GM23338 (cell line): ENCODE data around the gene ACTG1. TPM values are rescaled to one million over a fixed set of nuclear protein-coding genes. Genes with fewer than 3 reads are reported as not detected.

Source experiments
- ATAC-seq: fragments of 200-7000 bp; cut with Tn5 transposase; 3 replicates; pipeline ENCODE4 v1.9.1; 2020
- DNase-seq: peaks from one replicate; pipeline ENCODE4 v3.0.0-alpha.2; 2015; ENCODE audit warnings: low spot score
- H2AFZ ChIP-seq: fragments of 200-600 bp; sonication (generic); 2 replicates; pipeline ENCODE4 v1.8.0; 2016; ENCODE audit warnings: antibody characterized with exemption, mild to moderate bottlenecking, moderate library complexity
- H3F3A ChIP-seq: fragments of 200-600 bp; sonication (generic); replicated peaks from 2 replicates; pipeline ENCODE4 v1.8.0; 2017; ENCODE audit warnings: antibody characterized with exemption, mixed run types, low read depth
- H3K27ac ChIP-seq: fragments of 200-600 bp; sonication (generic); 2 replicates; pipeline ENCODE4 v1.6.1; 2016; ENCODE audit warnings: low read depth
- H3K27me3 ChIP-seq: fragments of 200-600 bp; sonication (generic); 2 replicates; pipeline ENCODE4 v1.8.0; 2016; ENCODE audit warnings: mild to moderate bottlenecking, mixed run types, moderate library complexity; ENCODE audit not compliant: insufficient read depth
- H3K36me3 ChIP-seq: fragments of 200-600 bp; sonication (generic); 2 replicates; pipeline ENCODE4 v1.8.0; 2016; ENCODE audit warnings: mild to moderate bottlenecking; ENCODE audit not compliant: insufficient read depth
- H3K4me1 ChIP-seq: fragments of 200-600 bp; sonication (generic); 2 replicates; pipeline ENCODE4 v1.8.0; 2016; ENCODE audit warnings: mild to moderate bottlenecking, moderate library complexity; ENCODE audit not compliant: insufficient read depth
- H3K4me2 ChIP-seq: fragments of 200-600 bp; sonication (generic); 2 replicates; pipeline ENCODE4 v1.7.1; 2017; ENCODE audit warnings: mixed run types
- H3K4me3 ChIP-seq: fragments of 200-600 bp; sonication (generic); 2 replicates; pipeline ENCODE4 v1.6.1; 2016; ENCODE audit warnings: mixed run types
- H3K79me2 ChIP-seq: fragments of 200-600 bp; sonication (generic); replicated peaks from 2 replicates; pipeline ENCODE4 v1.8.0; 2017; ENCODE audit warnings: mild to moderate bottlenecking; ENCODE audit not compliant: insufficient read depth
- H3K9me2 ChIP-seq: fragments of 200-600 bp; sonication (generic); 2 replicates; pipeline ENCODE4 v1.8.0; 2017; ENCODE audit not compliant: insufficient read depth
- H4K20me1 ChIP-seq: fragments of 200-600 bp; sonication (generic); replicated peaks from 2 replicates; pipeline ENCODE4 v1.8.0; 2017; ENCODE audit warnings: mild to moderate bottlenecking; ENCODE audit not compliant: insufficient read depth
- H3K27ac Mint-ChIP-seq: 2 replicates; pipeline ENCODE4 v1.8.0; 2020; ENCODE audit warnings: inconsistent platforms, mild to moderate bottlenecking, moderate library complexity, mixed read lengths
- H3K27me3 Mint-ChIP-seq: 3 replicates; pipeline ENCODE4 v1.8.0; 2022; ENCODE audit warnings: low read depth, mild to moderate bottlenecking, moderate library complexity, mixed read lengths, inconsistent platforms; ENCODE audit not compliant: insufficient read depth, poor library complexity
- H3K36me3 Mint-ChIP-seq: 3 replicates; pipeline ENCODE4 v1.8.0; 2021; ENCODE audit warnings: low read depth, mild to moderate bottlenecking, inconsistent platforms, moderate library complexity, mixed read lengths
- H3K4me1 Mint-ChIP-seq: 3 replicates; pipeline ENCODE4 v1.8.0; 2020; ENCODE audit warnings: mild to moderate bottlenecking, inconsistent platforms, mixed read lengths
- H3K4me3 Mint-ChIP-seq: 3 replicates; pipeline ENCODE4 v1.8.0; 2021; ENCODE audit warnings: moderate library complexity, mild to moderate bottlenecking, inconsistent platforms, mixed read lengths
- H3K9me3 Mint-ChIP-seq: 3 replicates; pipeline ENCODE4 v1.8.0; 2020; ENCODE audit warnings: moderate library complexity, mild to moderate bottlenecking, inconsistent platforms, mixed read lengths
- CREB1 ChIP-seq: fragments of 250-450 bp; sonication (Bioruptor Pico); IDR thresholded peaks from 2 replicates; pipeline ENCODE4 v1.5.0; 2020; ENCODE audit warnings: low read depth, mild to moderate bottlenecking, moderate library complexity
- CTCF ChIP-seq, 2 experiments: fragments of 200-600 bp in 1 of 2; sonication (generic) in 1 of 2; conservative IDR thresholded peaks; 2 replicates each; pipeline versions ENCODE4 v1.5.1 to v1.6.1; 2016 to 2017; ENCODE audit warnings: antibody characterized with exemption in 2 of 2, low read depth in 2 of 2, mild to moderate bottlenecking in 2 of 2, moderate library complexity in 1 of 2
- ETS1 ChIP-seq: IDR thresholded peaks from 2 replicates; pipeline ENCODE4 v1.6.1; 2016; ENCODE audit warnings: antibody characterized with exemption
- EZH2 ChIP-seq: fragments of 200-600 bp; sonication (generic); IDR thresholded peaks from one replicate; pipeline ENCODE4 v1.8.0; 2017; ENCODE audit warnings: antibody characterized with exemption, mild to moderate bottlenecking, low read depth; ENCODE audit not compliant: unreplicated experiment
- EZH2phosphoT487 ChIP-seq: fragments of 200-600 bp; sonication (generic); IDR thresholded peaks from one replicate; pipeline ENCODE4 v1.8.1; 2018; ENCODE audit warnings: antibody characterized with exemption; ENCODE audit not compliant: unreplicated experiment
- NANOG ChIP-seq: IDR thresholded peaks from 2 replicates; pipeline ENCODE4 v1.6.1; 2016; ENCODE audit warnings: antibody characterized with exemption, borderline replicate concordance
- POLR2AphosphoS5 ChIP-seq: IDR thresholded peaks from 2 replicates; pipeline ENCODE4 v1.6.1; 2016; ENCODE audit warnings: antibody characterized with exemption, low read depth
- REST ChIP-seq: IDR thresholded peaks from one replicate; pipeline ENCODE4 v1.6.1; 2018; ENCODE audit warnings: antibody characterized with exemption; ENCODE audit not compliant: unreplicated experiment
- STAT1 ChIP-seq: IDR thresholded peaks from one replicate; pipeline ENCODE4 v1.6.1; 2016; ENCODE audit warnings: antibody characterized with exemption; ENCODE audit not compliant: unreplicated experiment
- ZNF331 ChIP-seq: fragments of 250-450 bp; sonication (Bioruptor Pico); IDR thresholded peaks from 2 replicates; pipeline ENCODE4 v1.5.0; 2020; ENCODE audit warnings: low read depth, mild to moderate bottlenecking, moderate library complexity
- ZNF462 ChIP-seq: fragments of 250-450 bp; sonication (Bioruptor Pico); IDR thresholded peaks from 2 replicates; pipeline ENCODE4 v1.5.0; 2020; ENCODE audit warnings: mild to moderate bottlenecking, moderate library complexity
- polyA plus RNA-seq: library from polyadenylated mRNA; unstranded; fragments of >200 nt; fragmentation: Nextera tagmentation; extraction: Ambion mirVana; gene quantifications from 2 replicates; pipeline ENCODE4 v1.2.1, GENCODE V29; 2016
- total RNA-seq: library from RNA; depleted of rRNA; stranded (reverse); fragments of >200 nt; shearing (Covaris generic); gene quantifications from 2 replicates; pipeline ENCODE4 v1.2.3, GENCODE V29; 2014

ACTG1 gene
- total and polyA plus RNA-seq, 2 experiments from 2014 or later, result 1,867 to 4,739 TPM

- ATAC-seq, result peak; percentile 30
Measured at GRCh38 chr17:81536299-81537290, 24.0 kb upstream of the ACTG1 start.

More at GRCh38 chr17:81536299-81537290, 24.0 kb upstream of the ACTG1 start:
- H3K4me3 ChIP-seq, result peak overlapping the region; percentile 47; the same call in 1 of the 2 replicates
- TF ChIP-seq ZNF462, result no peak
- no peak for TF ChIP-seq REST
- TF ChIP-seq ZNF331, result no peak
- no peak for TF ChIP-seq POLR2AphosphoS5
- no peak for TF ChIP-seq STAT1
- TF ChIP-seq ETS1, result no peak
- no peak for TF ChIP-seq CTCF (conservative IDR thresholded peaks at IDR 0.05; ENCODE audit: low read depth in 2 of 2)
- no peak for TF ChIP-seq EZH2
- TF ChIP-seq CREB1 (CRISPR knock-in tag), result no peak
- no peak for TF ChIP-seq NANOG
- no peak for TF ChIP-seq EZH2phosphoT487
- H3K4me2 ChIP-seq, result peak overlapping the region; percentile 76
- Mint-ChIP-seq H3K36me3 (peaks cover 2% of the 10 kb centered on the region; the same call in 1 of the 3 replicates), H3K27ac (no peak overlapping the region), H3K4me3 (peak overlapping the region; percentile 50; the same call in 2 of the 3 replicates), H3K27me3 (peaks cover 25% of the 10 kb centered on the region), H3K9me3 (no peaks in the 10 kb centered on the region; the same call in 2 of the 3 replicates), H3K4me1 (peaks cover 7% of the 10 kb centered on the region)
- H3F3A ChIP-seq, result no peaks in the 10 kb centered on the region
- peaks cover 22% of the 10 kb centered on the region for H3K27me3 ChIP-seq
- peak; percentile 65 for DNase-seq
- no peaks in the 10 kb centered on the region for H3K36me3 ChIP-seq
- H3K79me2 ChIP-seq, result no peaks in the 10 kb centered on the region
- H3K4me1 ChIP-seq, result no peaks in the 10 kb centered on the region
- H4K20me1 ChIP-seq, result no peaks in the 10 kb centered on the region
- H3K27ac ChIP-seq, result no peak overlapping the region
- H2AFZ ChIP-seq, result no peak overlapping the region
- no peaks in the 10 kb centered on the region for H3K9me2 ChIP-seq
